ENCODE measurements around the gene LGALS9B. TPM values are rescaled to one million over a fixed set of nuclear protein-coding genes. Genes with fewer than 3 reads are reported as not detected.
"Not testable (repeated sequence)": the region's sequence is repeated elsewhere in the genome, so short reads cannot be mapped to it uniquely, and the experiment has no call there.

LGALS9B gene
- total RNA-seq: not detected
- polyA plus RNA-seq: not detected
- long read RNA-seq, donor 1: 0 reads
- long read RNA-seq, donor 2: 0 reads

DNA sequence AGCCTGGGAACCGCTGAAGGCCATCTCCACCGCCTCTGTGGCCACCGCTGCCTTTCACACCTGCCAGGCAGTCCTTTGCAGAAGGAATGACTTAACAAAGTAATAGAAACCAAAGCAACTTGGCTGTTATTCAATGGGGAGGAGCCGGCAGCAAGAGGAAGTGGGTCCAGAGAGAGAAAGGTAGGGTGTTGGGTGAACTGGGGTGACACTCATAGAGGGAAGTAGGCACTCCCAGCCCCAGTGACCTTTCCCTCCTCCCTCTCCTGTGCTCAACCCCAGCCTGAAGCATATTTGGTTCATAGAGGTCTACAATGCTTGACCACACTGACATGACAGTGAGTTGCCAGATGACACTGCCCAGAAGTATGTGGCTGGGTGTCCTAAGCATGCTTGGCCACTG is at the start of gene LGALS9B:
LGALS9B (minus strand) TSS at position 93 of the 400 bp plus-strand sequence; CDS start at position 24, 69 bp downstream.
- WGBS, 3 donors: 20% methylated on average over 1 of the region's 4 CpGs; no CpG with 5 or more reads in 2 of the 3 donors
- H3K27ac ChIP-seq; ATAC-seq; intact Hi-C loops (cut with DNase I); DNase-seq; H3K36me3 ChIP-seq (ENCODE audit: insufficient read depth in 1 of 2, low read depth in 1 of 2); H3K4me3 ChIP-seq; H3K4me1 ChIP-seq; H3K27me3 ChIP-seq (ENCODE audit: insufficient read depth in 3 of 3, low read length in 2 of 3); H3K9me3 ChIP-seq: not testable (repeated sequence)

DNA sequence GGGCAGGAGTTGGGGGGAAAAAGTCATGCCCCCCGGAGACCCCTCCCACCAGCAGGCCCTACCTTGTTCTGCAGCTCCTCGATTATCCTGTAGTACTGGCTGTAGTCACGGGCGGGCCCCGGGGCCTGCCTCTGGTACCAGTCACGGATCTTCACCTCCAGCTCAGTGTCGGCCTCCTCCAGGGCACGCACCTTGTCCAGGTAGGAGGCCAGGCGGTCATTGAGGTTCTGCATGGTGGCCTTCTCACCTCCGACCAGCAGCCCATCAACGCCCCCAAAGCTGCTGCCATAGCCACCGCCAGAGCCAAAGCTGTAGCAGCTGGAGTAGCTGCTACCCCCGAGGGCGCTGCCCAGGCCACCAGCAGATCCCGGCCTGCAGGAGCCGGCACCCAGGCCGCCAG is 49.6 kb upstream of the LGALS9B start:
- H3K27me3 ChIP-seq (ENCODE audit: insufficient read depth in 3 of 3, low read length in 2 of 3); H3K4me3 ChIP-seq; H3K36me3 ChIP-seq (ENCODE audit: insufficient read depth in 1 of 2, low read depth in 1 of 2); ATAC-seq; H3K27ac ChIP-seq; H3K9me3 ChIP-seq; intact Hi-C loops (cut with DNase I); H3K4me1 ChIP-seq; DNase-seq: not testable (repeated sequence)
- WGBS, 3 donors: 84 to 100% (median 88%) methylated on average over 6 to 15 of the region's 17 CpGs

DNA sequence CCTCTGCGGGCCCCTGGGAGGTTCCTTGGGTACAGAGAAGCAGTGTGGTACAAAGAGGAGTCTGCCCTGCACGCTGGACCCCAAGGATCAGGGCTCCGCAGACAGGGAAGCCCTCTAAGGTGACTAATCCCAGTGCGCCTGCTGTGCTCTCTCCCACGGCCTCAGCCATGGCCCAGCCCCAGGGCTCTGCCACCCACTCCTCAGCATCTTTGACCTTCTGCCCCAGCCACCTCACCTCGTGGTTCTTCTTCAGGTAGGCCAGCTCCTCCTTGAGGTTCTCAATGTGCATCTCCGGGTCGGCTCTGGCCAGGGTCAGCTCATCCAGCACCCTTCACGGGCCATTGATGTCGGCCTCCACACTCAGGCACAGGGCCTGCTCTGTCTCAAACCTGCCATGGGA is 47.8 kb upstream of the LGALS9B start:
- ATAC-seq; intact Hi-C loops (cut with DNase I); H3K27ac ChIP-seq; H3K36me3 ChIP-seq (ENCODE audit: insufficient read depth in 1 of 2, low read depth in 1 of 2); DNase-seq; H3K9me3 ChIP-seq; H3K4me3 ChIP-seq; H3K4me1 ChIP-seq; H3K27me3 ChIP-seq (ENCODE audit: insufficient read depth in 3 of 3, low read length in 2 of 3): not testable (repeated sequence)
- 87 to 90% (median 89%) methylated on average over 7 to 9 of the region's 10 CpGs for WGBS, 3 donors

DNA sequence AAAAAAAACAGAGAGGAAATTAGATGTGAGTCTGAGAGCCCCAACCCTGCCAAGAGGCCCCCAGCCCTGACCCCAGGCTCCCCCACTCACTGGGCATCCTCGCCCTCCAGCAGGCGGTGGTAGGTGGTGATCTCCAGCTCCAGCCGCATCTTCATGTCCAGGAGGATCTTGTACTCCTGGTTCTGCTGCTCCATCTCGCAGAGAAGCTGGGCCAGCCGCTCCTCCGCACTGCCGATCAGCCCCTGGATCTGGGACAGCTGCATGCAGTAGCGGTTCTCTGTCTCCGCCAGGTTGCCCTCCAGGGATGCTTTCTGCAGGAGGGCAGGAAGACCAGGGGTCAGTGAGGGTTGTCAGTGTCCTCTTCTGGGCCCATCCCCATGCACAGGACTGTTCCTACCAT is 46.2 kb upstream of the LGALS9B start:
- H3K4me1 ChIP-seq; H3K27ac ChIP-seq; H3K36me3 ChIP-seq (ENCODE audit: insufficient read depth in 1 of 2, low read depth in 1 of 2): not testable (repeated sequence)

DNA sequence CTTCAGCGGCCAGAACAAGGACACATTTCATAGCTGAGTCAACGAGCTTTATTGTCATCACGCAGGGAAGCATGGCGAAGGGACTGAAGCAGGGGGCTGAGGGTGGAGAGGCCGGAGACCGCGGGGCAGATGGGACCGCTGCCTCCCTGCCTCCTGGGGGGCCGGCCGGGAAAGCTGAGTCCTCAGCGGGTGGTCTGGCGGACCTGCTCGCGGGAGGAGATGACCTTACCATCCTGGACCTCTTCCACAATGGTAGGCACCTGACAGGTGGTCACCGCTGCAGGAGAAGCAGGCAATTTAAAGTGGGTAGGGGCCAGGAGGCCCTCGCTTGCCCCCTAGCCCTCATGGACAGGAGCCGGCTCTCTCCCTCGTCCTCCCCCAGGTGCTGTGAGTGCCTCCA is 45.0 kb upstream of the LGALS9B start:
- H3K9me3 ChIP-seq; intact Hi-C loops (cut with DNase I); ATAC-seq; H3K27ac ChIP-seq; H3K4me1 ChIP-seq; DNase-seq; H3K27me3 ChIP-seq (ENCODE audit: insufficient read depth in 3 of 3, low read length in 2 of 3); H3K4me3 ChIP-seq; H3K36me3 ChIP-seq (ENCODE audit: insufficient read depth in 1 of 2, low read depth in 1 of 2): not testable (repeated sequence)
- WGBS, 3 donors: no CpG with 5 or more reads among the region's 18 CpGs

More for the DNA sequence above, 46.2 kb upstream of the LGALS9B start:
- intact Hi-C loops (cut with DNase I); H3K9me3 ChIP-seq; DNase-seq; H3K4me3 ChIP-seq; ATAC-seq; H3K27me3 ChIP-seq (ENCODE audit: insufficient read depth in 3 of 3, low read length in 2 of 3): not testable (repeated sequence)
- WGBS, 3 donors: 100% methylated on average over 1 of the region's 9 CpGs; no CpG with 5 or more reads in 1 of the 3 donors

DNA sequence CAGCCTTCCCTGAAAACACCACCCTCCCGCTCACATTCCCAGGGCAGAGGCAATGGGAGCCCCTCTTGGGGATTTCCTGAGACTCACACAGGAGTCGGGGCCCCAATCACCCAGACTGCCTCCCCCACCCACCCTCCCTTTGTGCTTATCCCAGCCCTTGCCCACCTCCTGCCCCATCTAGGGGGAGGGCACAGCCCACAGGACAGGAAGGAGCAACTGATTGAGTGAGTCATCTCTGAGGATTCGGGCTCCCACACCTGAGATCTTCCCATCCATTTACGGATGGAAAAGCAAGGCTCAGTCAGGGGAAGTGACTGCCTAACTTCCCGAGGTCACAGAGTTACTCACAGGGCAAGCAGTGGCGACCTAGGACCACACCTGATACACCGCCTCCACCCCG is 44.4 kb upstream of the LGALS9B start:
- H3K4me3 ChIP-seq; DNase-seq; H3K4me1 ChIP-seq; H3K36me3 ChIP-seq (ENCODE audit: insufficient read depth in 1 of 2, low read depth in 1 of 2); H3K27me3 ChIP-seq (ENCODE audit: insufficient read depth in 3 of 3, low read length in 2 of 3); H3K9me3 ChIP-seq; ATAC-seq; intact Hi-C loops (cut with DNase I); H3K27ac ChIP-seq: not testable (repeated sequence)
- no CpG with 5 or more reads among the region's 8 CpGs for WGBS, 3 donors

DNA sequence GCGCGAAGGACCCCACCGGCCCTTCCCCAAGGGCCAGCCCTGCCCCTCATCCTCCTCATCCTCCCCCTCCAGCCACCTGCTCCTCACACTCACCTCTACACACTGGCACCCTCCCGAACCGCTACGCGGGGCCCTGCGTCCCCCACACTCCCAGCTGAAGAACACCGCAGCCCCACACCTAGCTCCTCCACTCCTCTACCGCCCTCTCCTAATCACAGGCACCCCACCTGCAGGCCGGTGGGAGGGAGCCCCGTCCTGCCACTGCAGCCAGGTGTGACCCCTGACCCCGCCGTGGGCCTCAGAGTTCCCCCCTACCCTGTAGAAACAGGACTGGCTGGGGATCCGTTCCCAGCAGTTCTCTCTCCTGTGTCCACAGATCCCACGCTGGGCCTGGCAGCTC is 38.0 kb upstream of the LGALS9B start:
- ATAC-seq; H3K36me3 ChIP-seq (ENCODE audit: insufficient read depth in 1 of 2, low read depth in 1 of 2); DNase-seq; H3K27me3 ChIP-seq (ENCODE audit: insufficient read depth in 3 of 3, low read length in 2 of 3); H3K9me3 ChIP-seq; H3K27ac ChIP-seq; H3K4me3 ChIP-seq; H3K4me1 ChIP-seq; intact Hi-C loops (cut with DNase I): not testable (repeated sequence)
- WGBS, 3 donors: 47 to 93% (median 71%) methylated on average over 2 to 4 of the region's 16 CpGs

DNA sequence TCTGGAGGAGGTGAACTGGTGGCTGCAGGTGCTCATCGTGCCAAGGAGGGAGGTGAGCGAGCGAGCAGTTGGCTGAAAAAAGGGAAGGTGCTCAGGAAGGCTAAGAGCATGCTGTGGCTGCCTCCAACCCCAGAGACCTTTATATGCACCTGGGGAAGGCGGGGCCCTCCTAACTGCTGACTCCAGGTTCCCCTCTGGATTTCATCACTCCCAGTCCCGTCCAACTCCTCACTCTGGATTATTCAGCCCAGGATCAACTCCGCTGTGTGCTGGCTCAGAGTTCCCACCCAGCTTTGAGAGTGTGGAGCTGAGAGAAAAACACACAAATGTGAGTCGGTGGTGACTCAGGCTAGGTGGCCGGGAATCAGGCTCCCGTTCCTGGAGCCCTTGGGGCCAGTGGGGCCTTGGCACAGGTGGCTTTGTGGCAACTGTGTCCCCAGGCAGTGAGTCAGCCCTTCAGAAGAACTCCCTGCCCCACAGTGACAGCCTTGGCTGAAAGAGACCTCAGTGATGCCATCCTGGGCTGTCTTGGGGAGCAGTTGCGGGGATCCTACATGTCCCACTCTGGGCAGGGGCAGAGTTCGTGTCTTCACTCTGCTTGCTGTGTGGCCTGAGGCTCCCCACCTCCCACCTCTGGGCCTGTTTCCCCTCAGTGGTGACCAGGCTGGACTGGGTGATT is 37.2 kb upstream of the LGALS9B start:
- H3K27ac ChIP-seq; H3K27me3 ChIP-seq (ENCODE audit: insufficient read depth in 3 of 3, low read length in 2 of 3); DNase-seq; H3K4me1 ChIP-seq; intact Hi-C loops (cut with DNase I); H3K4me3 ChIP-seq; H3K36me3 ChIP-seq (ENCODE audit: insufficient read depth in 1 of 2, low read depth in 1 of 2); H3K9me3 ChIP-seq: not testable (repeated sequence)
- WGBS, 3 donors: 51 to 75% (median 60%) methylated on average over 1 to 3 of the region's 11 CpGs
- peak in 2 of 4 donors; percentile 44 to 51 for ATAC-seq

DNA sequence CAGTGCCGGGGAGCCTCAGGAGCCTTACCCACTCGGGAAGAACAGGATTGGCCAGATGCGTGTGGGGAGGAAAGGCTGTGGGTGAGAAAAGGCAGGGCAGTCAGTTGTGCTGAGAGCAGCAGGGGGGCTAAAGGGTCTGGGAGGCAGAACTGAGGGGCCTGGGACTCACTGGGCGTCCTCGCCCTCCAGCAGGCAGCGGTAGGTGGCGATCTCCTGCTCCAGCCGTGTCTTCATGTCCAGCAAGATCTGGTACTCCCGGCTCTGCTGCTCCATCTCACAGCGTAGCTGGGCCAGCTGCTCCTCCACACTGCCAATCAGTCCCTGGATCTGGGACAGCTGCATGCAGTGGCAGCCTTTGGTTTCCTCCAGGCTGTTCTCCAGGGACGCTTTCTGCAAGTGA is 34.6 kb upstream of the LGALS9B start:
- 21 to 54% (median 28%) methylated on average over 3 to 9 of the region's 11 CpGs for WGBS, 3 donors
- H3K9me3 ChIP-seq; intact Hi-C loops (cut with DNase I); ATAC-seq; H3K36me3 ChIP-seq (ENCODE audit: insufficient read depth in 1 of 2, low read depth in 1 of 2); H3K27ac ChIP-seq; H3K4me3 ChIP-seq; H3K4me1 ChIP-seq; DNase-seq; H3K27me3 ChIP-seq (ENCODE audit: insufficient read depth in 3 of 3, low read length in 2 of 3): not testable (repeated sequence)

DNA sequence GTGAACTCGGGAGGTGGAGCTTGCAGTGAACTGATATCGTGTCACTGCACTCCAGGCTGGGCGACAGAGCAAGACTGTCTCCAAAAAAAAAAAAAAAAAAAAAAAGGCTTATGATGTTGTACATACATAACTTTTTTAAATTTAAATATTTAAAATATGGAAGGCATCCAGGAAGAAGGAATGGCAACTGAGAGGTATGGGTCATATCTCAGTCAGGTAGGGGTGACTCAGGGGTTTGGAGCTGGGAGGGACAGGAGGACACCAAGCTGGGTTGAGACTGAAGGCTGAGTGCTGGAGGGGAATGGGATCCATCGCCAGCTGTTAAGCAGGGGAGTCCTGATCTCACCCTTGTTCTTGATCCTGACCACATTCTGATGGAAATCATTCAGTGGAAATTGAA is 33.0 kb upstream of the LGALS9B start:
- intact Hi-C loops (cut with DNase I); ATAC-seq; H3K27ac ChIP-seq; H3K4me1 ChIP-seq; H3K9me3 ChIP-seq; H3K27me3 ChIP-seq (ENCODE audit: insufficient read depth in 3 of 3, low read length in 2 of 3); H3K36me3 ChIP-seq (ENCODE audit: insufficient read depth in 1 of 2, low read depth in 1 of 2); DNase-seq; H3K4me3 ChIP-seq: not testable (repeated sequence)
- 68 to 78% (median 78%) methylated on average over 4 of the region's 4 CpGs for WGBS, 3 donors

DNA sequence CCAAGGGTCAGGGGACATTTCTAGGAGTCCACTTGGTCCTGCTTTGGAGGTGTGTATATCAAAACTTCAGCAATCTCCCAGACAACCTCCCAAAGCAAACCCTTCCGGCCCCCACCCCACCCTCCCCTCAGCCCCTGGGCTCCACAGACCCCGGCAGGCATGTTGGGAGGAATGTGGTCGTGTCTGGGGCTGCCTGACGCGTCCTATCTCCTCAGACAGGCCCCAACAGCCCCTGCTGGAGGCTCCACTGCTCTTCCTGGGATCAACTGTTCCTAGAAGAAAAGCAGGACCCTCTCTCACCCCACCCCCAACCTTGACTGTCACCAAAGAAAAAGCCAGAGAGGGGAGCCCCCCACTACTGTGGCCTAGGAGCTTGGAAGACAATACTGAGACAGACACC is 28.1 kb upstream of the LGALS9B start:
- ATAC-seq; H3K4me1 ChIP-seq; DNase-seq; H3K27ac ChIP-seq; H3K36me3 ChIP-seq (ENCODE audit: insufficient read depth in 1 of 2, low read depth in 1 of 2); intact Hi-C loops (cut with DNase I); H3K4me3 ChIP-seq; H3K9me3 ChIP-seq; H3K27me3 ChIP-seq (ENCODE audit: insufficient read depth in 3 of 3, low read length in 2 of 3): not testable (repeated sequence)
- 47 to 55% (median 49%) methylated on average over 3 to 5 of the region's 5 CpGs for WGBS, 3 donors

DNA sequence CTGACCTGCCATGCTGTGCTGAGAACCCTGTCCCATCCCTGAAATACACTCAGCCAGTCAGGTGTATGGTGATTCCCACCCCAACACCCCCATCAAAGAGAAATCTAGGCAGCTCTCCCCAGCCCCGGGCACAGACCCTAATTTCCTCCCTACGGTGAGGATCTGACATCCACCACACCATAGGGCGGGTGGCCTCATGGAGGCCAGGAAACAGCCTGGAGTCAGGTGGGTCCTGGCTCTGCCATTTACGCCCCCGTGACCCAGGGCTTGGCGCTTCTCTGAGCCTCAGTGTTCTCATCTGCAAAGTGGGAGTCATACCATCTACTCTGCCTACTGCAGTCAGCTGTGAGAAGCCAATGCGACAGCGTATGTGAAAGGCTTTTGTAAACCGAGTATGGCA is 27.4 kb upstream of the LGALS9B start:
- intact Hi-C loops (cut with DNase I); H3K4me1 ChIP-seq; H3K36me3 ChIP-seq (ENCODE audit: insufficient read depth in 1 of 2, low read depth in 1 of 2); DNase-seq; H3K27me3 ChIP-seq (ENCODE audit: insufficient read depth in 3 of 3, low read length in 2 of 3); H3K9me3 ChIP-seq; ATAC-seq; H3K4me3 ChIP-seq; H3K27ac ChIP-seq: not testable (repeated sequence)
- 85 to 91% (median 87%) methylated on average over 3 to 6 of the region's 9 CpGs for WGBS, 3 donors
